Epithelial cell of esophagus (primary cell): ENCODE data around the gene KRT5.
A peak's percentile ranks its signal among the peaks of the same experiment; 100 is the strongest.

ENCODE experiments used
- DNase-seq: peaks from one replicate; pipeline ENCODE4 v3.0.0; 2010; ENCODE audit warnings: low read depth
- H3K4me3 ChIP-seq: 2 replicates; pipeline ENCODE4 v1.5.1; 2011; ENCODE audit warnings: mild to moderate bottlenecking, low read length, control low read depth
- TF ChIP-seq, protein P1 (sequence below): IDR thresholded peaks from 2 replicates; pipeline ENCODE4 v1.5.1; 2011; ENCODE audit warnings: low read depth, mild to moderate bottlenecking, low read length, control low read depth, inconsistent platforms; ENCODE audit not compliant: insufficient read depth; ENCODE audit errors: missing control alignments

The KRT5 gene

DNA sequence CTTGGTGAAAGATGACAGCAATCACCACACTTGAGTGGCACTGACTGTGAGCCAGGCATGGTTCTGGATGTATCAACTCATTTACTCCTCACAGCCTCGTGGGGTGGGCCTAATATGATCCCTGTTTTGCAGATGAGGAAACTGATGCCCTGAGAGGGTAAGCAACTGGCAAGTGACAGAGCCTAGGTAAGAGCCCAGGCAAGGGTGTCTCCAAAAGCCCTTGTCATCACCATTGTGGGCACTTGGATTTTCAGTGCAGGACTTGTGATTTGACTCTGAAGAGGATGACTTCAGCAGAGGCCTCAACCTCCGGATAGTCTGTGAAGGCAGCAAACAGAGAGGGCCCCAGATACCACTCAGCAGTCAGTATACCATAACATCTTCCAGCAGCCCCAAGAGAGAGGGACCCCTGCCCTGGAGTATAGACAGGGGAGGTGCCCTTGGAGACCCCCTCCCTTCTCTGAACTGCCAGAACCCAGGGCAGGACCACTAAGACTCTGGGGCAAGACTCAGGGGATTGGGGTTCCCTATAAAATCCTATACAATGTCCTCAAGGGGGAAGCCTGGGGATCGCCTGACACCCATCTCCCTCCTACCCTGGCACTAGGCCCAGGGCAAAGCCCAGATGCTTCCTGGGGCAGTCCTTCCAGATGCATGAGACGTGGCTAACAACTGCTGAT, 7.1 kb upstream of the KRT5 start:
- H3K4me3 ChIP-seq, result no peak overlapping the region
- no peak for DNase-seq

DNA sequence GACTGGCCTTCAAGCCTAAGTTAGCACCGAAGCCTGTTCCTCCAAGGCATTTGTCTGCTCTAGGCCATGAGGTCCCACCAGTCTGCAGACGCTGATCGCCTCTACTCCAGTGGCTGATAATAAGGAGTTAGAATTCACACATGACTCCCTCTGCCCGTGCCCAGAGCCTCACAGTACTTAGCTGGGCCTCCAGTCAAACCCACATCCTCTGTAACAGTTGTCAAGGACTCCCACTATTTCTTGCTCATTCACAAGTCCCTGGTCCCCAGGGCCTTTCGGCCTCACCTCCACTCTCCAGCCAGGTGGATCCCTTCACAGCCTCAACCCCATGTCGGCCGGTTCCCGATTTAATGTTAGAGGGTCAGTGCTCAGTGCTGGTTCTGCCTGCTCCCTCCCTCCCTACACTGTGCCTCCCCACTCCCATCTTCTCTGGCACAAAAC, 6.3 kb upstream of the KRT5 start:
- no peak for DNase-seq
- TF ChIP-seq, protein P1, sequence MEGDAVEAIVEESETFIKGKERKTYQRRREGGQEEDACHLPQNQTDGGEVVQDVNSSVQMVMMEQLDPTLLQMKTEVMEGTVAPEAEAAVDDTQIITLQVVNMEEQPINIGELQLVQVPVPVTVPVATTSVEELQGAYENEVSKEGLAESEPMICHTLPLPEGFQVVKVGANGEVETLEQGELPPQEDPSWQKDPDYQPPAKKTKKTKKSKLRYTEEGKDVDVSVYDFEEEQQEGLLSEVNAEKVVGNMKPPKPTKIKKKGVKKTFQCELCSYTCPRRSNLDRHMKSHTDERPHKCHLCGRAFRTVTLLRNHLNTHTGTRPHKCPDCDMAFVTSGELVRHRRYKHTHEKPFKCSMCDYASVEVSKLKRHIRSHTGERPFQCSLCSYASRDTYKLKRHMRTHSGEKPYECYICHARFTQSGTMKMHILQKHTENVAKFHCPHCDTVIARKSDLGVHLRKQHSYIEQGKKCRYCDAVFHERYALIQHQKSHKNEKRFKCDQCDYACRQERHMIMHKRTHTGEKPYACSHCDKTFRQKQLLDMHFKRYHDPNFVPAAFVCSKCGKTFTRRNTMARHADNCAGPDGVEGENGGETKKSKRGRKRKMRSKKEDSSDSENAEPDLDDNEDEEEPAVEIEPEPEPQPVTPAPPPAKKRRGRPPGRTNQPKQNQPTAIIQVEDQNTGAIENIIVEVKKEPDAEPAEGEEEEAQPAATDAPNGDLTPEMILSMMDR, result no peak
- H3K4me3 ChIP-seq, result no peak overlapping the region

More for the DNA sequence above, 7.1 kb upstream of the KRT5 start:
- TF ChIP-seq, protein P1, result no peak

DNA sequence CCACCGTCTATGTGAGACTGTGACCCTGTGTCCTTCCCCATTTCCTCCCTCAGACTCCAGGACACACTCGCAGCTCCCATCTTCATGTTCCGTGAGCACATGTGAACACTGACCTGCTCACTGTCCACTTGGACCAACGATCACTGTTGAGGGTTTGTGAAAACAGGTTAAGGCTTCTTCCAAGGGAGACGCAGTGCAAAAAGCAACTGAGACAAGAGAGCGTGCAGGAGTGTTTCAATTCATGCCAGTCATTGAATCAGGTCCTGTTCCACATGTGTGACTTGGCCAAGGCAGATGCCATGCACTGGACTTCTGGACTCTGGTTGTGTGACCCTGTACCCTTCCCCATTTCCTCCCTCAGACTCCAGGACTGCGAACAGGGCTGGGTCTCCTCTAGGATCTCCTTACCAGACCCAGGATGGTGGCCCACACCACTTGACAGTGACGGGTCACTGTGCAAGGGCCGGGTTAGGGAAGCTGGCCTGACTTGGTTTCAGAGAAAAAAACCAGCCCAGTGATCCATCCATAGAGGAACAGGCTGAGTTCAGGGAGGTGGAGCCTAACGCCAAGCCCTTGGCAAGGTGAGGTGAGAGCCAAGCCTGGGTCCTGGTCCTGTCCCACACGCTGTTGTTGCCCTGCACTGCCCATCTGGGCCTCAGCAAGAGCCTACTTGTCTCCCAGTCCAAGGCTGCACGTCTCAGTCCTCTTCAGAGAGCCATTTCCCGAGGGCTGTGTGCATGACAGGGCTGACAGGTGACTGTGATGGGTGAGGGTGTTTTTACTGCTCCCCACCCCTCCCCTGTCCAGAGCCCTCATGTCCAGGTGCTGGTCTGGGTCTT, 5.7 kb upstream of the KRT5 start:
- no peak for DNase-seq
- TF ChIP-seq, protein P1, result no peak
- peak overlapping the region; percentile 24 for H3K4me3 ChIP-seq

DNA sequence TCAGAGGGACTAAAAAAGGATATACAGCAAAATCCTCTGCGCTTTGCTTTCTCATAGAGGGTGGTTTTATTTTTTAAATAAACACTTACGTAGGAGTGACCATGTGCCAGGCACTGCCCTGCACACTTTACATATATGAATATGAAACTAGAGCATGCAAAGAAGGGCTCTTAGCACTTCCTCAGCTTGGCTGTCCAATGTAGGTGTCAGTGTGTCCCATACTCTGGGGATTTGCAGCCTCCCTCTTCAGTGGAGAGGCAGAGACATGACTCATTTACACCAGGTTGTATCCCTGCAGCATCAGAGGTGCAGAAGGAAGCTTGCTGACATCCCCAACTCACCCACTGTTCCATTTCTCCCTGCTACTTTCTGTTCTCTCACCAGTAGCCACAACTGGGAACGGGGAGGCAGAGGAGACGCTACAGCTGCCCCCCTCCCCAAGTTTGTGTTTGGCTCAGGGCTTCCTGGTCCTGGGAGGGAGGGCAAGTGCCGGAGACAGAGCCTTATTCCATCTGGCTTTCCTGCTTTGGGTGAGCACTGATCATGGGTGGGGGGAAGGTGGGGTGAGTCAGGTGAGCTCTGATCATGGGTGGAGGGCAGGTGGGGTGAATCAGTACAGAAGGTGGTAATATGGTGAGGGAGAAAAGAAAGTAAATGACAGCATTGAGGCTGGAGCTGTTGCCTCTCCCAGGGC, 4.9 kb upstream of the KRT5 start:
- peak; percentile 85 for DNase-seq
- H3K4me3 ChIP-seq, result peak overlapping the region; percentile 24
- TF ChIP-seq, protein P1, result no peak

DNA sequence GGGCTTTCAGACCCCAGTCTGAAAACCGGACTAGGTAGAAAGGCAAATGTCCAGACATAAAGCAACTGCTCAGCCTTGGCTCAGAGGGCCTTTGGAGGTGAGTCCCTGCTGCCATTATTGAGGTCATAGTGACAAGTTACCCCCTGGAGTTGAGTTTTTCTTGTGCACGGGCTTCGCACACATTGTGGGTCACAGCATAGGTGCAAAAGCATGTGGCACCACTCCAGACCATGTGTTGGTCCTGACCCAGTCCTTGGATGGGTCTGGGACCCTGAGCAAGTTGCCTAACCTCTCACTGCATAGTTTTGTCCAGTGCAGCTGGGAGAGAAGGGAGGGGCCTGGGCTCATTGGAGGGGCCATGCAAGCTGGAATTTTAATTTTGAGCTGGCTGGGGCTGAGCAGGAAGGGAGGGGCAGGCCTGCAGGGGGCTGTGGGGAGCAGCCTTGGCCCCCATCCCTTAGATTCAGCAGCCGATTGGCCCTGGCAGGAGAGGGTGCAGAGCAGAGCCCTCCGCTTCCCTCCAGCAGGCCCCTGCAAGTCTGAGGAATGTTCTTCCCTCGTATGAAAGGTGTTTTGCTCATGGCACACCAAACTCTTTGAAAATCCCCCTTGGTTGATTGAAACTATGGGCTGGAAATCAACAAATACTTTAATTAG, 4.2 kb upstream of the KRT5 start:
- TF ChIP-seq, protein P1, result no peak
- peak; percentile 86 for DNase-seq

DNA sequence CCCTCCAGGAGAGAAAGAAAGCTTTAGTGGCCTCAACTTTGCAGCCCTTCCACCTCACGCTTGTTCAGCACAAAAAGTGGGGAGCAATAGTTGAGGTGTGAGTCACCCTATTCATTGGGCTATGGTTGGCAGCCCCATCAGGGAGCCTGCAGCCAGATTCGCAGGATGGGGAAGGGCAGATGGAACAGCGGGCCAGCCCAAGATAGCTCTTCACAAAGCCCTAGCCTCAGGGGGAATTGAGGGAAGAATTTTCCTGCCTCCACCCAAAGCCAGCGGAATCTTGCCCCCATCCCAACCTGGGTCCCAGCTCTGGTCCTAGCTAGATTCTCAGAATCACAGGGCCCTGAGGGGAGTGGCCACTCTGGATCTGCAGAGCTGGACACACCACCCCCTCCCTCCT, 3.6 kb upstream of the KRT5 start:
- H3K4me3 ChIP-seq, result peak overlapping the region; percentile 75
- DNase-seq, result peak; percentile 80
- TF ChIP-seq, protein P1, result no peak

More for the DNA sequence above, 4.2 kb upstream of the KRT5 start:
- peak overlapping the region; percentile 10 for H3K4me3 ChIP-seq
